GM18502 (cell line): Measurements from ENCODE around the gene AICDA.
"Not testable (repeated sequence)": the region's sequence is repeated elsewhere in the genome, so short reads cannot be mapped to it uniquely, and the experiment has no call there.

Source experiments
- ATAC-seq: cut with Tn5 transposase; IDR thresholded peaks from one replicate; pipeline ENCODE4 v1.9.1; 2021; ENCODE audit warnings: mild to moderate bottlenecking; ENCODE audit not compliant: unreplicated experiment, poor library complexity

AICDA gene

DNA sequence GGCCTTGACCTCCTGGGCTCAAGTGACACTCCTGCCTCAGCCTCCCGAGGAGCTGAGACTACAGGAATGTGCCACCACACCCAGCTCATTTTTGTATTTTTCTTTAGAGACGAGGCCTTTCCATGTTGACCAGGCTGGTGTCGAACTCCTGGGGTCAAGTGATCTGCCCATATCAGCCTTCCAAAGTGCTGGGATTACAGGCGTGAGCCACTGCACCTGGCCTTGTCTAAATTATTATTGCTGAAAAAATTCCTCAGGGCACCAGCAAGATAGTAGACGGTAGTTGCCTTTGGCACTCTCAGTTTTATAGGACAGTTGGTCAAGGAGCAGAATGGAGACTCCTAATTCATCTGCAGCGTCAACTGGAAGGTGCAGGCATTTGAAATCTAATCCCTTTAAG lies 2.5 kb upstream of the AICDA start:
- no peak for ATAC-seq

DNA sequence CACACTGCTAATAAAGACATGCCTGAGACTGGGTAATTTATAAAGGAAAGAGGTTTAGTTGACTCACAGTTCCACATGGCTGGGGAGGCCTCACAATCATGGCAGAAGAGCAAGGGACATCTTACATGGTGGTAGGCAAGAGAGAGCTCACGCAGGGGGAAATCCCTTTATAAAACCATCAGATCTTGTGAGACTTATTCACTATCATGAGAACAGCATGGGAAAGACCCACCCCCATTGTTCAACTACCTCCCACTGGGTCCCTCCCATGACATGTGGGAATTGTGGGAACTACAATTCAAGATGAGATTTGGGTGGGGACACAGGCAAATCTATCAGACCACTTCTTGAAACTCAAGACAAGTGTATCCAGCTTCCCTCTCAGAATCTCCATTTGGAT lies 1.2 kb upstream of the AICDA start:
- ATAC-seq: not testable (repeated sequence)

- ATAC-seq: no peak
These were observed 3.5 kb downstream of the AICDA start for GRCh38 chr12:8609061-8609570.

- no peak for ATAC-seq
These were observed 5.8 kb downstream of the AICDA start for GRCh38 chr12:8606890-8607289.

DNA sequence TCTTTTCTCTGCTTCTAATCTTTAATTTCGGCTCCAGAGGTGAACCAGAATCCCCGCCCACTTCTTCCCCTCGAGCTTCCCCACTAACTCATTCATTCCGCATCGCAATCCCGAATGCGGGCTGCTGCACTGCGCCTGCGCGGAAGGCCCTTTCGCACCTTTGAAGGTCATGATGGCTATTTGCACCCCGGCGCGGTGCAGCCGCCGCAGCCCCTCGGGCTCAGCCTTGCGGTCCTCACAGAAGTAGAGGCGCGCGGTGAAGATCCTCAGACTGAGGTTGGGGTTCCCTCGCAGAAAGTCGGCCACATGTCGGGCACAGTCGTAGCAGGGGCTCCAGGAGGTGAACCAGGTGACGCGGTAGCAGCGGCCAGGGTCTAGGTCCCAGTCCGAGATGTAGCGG lies 7.6 kb downstream of the AICDA start:
- ATAC-seq: no peak

- no peak for ATAC-seq
These were observed 8.8 kb downstream of the AICDA start for GRCh38 chr12:8603856-8604255.

DNA sequence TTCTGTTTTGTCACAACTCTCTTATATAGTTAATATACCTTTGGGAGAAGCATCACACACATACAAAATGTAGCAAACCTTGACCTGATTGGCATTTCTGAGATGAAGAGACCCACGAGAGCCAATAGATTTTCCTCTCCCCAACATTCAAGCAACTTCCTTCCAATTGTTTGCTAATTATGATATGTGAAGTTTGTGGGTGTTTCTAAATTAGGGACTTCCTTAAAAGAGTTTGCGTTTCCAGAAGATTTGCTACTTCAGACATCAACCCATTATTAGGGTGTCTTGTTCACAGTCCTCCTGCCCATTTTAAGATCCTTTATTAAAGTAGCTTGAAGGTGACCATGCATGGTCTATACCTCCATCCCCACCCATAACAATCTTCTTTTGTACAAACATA lies 9.4 kb downstream of the AICDA start:
- no peak for ATAC-seq

GRCh38 chr12:8596561-8596960 lies 16.1 kb downstream of the AICDA start:
- no peak for ATAC-seq

GRCh38 chr12:8594072-8594471 lies 18.6 kb downstream of the AICDA start:
- ATAC-seq: no peak

GRCh38 chr12:8593246-8593645 lies 19.4 kb downstream of the AICDA start:
- ATAC-seq: no peak

- peak; percentile 65 for ATAC-seq
These were observed 21.7 kb downstream of the AICDA start for GRCh38 chr12:8590842-8591545.

- no peak for ATAC-seq
These were observed 23.0 kb downstream of the AICDA start for GRCh38 chr12:8589679-8590078.

GRCh38 chr12:8584478-8584877 lies 28.2 kb downstream of the AICDA start:
- ATAC-seq: not testable (repeated sequence)

GRCh38 chr12:8584004-8584403 lies 28.7 kb downstream of the AICDA start:
- no peak for ATAC-seq

DNA sequence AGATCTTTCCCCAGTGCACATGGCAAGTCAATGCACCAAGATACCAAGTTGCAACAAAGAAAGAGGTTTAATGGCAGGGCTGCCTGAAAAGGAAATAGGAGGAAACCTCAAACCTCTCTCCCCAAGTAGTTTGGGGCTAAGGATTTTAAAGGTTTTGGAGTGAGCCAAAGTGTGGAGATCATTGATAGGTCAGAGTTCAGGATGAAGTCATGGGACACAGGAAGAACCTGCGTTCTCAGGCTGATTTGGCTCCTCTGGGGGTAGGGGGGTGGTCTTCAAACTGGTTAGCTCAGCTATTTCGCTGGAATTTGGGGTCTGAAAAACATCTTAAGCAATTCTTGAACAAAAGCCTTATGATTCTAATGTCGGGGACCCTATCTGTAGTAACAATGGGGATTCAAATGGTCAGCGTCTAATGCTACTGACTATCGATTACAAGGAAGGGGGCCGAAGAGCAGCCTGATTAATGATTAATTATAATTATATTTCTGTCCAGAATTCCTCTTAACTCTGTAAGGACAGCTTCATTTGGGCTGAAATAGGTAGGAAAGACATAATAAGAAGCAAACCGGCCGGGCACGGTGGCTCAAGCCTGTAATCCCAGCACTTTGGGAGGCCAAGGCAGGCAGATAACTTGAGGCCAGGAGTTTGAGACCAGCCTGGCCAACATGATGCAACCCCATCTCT lies 31.4 kb downstream of the AICDA start:
- no peak for ATAC-seq

DNA sequence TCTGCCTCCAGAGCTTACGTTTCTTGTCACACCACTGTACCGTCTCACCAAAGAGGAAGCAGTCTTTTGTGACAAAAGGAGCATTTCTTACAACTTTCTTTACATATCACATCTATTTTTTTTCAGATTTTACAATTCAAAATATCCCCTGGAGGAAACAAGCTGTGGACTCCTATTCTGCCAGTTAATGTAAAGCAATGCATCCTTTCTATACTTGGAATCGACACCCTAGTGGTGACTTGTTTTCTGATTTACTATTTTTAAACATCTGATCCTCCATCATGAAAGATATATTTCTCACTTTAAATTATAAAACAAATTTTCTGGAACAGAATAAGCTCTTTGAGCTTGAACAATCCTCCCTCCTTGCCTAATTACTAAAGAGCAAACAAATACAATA lies 34.8 kb downstream of the AICDA start:
- ATAC-seq: no peak

- no peak for ATAC-seq
These were observed 40.2 kb downstream of the AICDA start for GRCh38 chr12:8572507-8572906.

DNA sequence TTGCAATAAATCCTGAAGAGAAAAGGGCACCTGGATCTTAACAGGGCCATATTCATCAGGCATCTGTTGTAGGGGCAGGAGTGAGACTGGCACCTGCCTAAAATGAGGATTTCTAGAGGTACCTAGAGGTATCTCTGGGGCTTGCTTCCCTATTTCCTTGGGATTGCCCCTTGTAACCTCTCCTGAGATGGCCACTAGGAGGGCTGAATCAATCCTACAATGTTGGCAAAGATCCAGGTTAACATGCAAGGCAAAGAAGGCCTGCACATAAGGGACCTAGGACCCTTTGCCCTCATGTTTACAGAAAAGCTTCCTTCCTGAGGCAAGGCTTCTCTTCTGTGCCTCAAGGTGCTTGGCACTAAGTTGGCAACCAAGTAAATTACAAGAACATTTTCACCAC lies 46.1 kb downstream of the AICDA start:
- ATAC-seq: no peak

GRCh38 chr12:8566052-8566451 lies 46.6 kb downstream of the AICDA start:
- not testable (repeated sequence) for ATAC-seq

DNA sequence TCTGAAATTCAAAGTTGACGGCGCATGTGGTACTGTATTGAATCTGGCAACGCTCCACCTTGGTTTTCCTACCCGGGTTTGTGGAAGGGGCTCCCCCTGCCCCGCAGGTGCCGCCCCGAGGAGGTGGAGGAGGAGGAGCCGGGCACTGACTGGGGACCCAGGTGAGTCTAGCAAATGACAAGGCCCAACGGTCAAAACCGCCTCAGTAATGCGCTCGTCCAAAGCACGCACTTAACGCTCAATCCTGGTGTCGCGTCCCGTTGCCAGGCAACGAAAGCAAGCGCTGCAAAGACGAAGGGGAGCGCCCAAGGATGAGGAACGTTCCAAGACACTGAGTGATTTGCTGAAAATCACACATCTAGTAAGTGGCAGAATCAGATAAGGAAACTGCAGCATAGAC lies 48.0 kb downstream of the AICDA start:
- no peak for ATAC-seq

- no peak for ATAC-seq
These were observed 49.3 kb downstream of the AICDA start for GRCh38 chr12:8563356-8563755.

GRCh38 chr12:8562310-8562709 lies 50.3 kb downstream of the AICDA start:
- ATAC-seq: no peak
